NCI-H446 (cell line): ENCODE data around the gene RLF.

Experiments
- DNase-seq, 2 experiments: peaks; one replicate each; lab custom pipeline; 2025; lab: John Stamatoyannopoulos, UW

RLF gene

GRCh38 chr1:40161125-40161887, at the start of gene RLF:
Gene RLF, plus strand, starts transcription at chr1:40161387. Its CDS starts 13 bp downstream, at chr1:40161400.
- peak; percentile 92 to 96 for DNase-seq

GRCh38 chr1:40114400-40114799, 46.8 kb upstream of the RLF start:
- no peak for DNase-seq

- DNase-seq: no peak
These were observed 41.1 kb upstream of the RLF start for GRCh38 chr1:40120128-40120527.

GRCh38 chr1:40122855-40123254, 38.3 kb upstream of the RLF start:
- no peak for DNase-seq

- DNase-seq: no peak
These were observed 30.3 kb upstream of the RLF start for GRCh38 chr1:40130892-40131291.

- no peak for DNase-seq
These were observed 28.5 kb upstream of the RLF start for GRCh38 chr1:40132383-40133311.

GRCh38 chr1:40133312-40133665, 27.9 kb upstream of the RLF start:
- DNase-seq: no peak

GRCh38 chr1:40133839-40134238, 27.3 kb upstream of the RLF start:
- DNase-seq: no peak

GRCh38 chr1:40140211-40140973, 20.8 kb upstream of the RLF start:
- DNase-seq: no peak

GRCh38 chr1:40141878-40142535, 19.2 kb upstream of the RLF start:
- DNase-seq: no peak

GRCh38 chr1:40143891-40144575, 17.2 kb upstream of the RLF start:
- DNase-seq: peak; percentile 59 to 85

- no peak for DNase-seq
These were observed 9.6 kb upstream of the RLF start for GRCh38 chr1:40151457-40152079.

- peak; percentile 32 to 56 for DNase-seq
These were observed 8.0 kb upstream of the RLF start for GRCh38 chr1:40153073-40153770.

- no peak for DNase-seq
These were observed 6.1 kb upstream of the RLF start for GRCh38 chr1:40155135-40155534.

GRCh38 chr1:40155910-40156309, 5.3 kb upstream of the RLF start:
- DNase-seq: no peak

GRCh38 chr1:40160806-40161124, 422 bp upstream of the RLF start:
- no peak for DNase-seq

GRCh38 chr1:40161888-40162397, 756 bp downstream of the RLF start:
- peak in 1 of 2 experiments; percentile 7 for DNase-seq

- DNase-seq: peak in 1 of 2 experiments; percentile 4
These were observed 1.7 kb downstream of the RLF start for GRCh38 chr1:40162753-40163441.

- no peak for DNase-seq
These were observed 6.1 kb downstream of the RLF start for GRCh38 chr1:40167317-40167716.
